ENCODE results near the gene KLHL25.
A peak's percentile ranks its signal among the peaks of the same experiment; 100 is the strongest.

The KLHL25 gene

DNA sequence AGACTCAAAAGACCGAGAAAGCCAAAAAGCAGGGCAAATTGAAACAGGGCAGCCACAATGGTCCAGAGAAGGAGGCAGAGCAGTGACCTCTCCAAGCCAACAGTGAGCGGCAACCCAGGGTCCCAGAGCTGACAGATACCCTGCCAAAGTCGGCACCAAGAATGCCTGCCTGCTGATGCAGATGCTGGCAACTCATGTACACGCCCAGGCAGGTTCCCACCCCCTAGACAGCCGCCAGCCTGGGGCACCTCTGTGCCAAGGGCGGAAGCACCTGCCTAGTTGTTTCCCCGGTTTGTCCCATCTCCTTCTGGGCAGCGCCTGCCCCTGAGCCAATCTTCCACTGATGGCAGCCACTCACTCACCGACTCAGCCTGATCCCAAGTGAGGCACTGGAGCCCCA is 22.1 kb downstream of the KLHL25 start:
- peak in 1 of 2 experiments; percentile 51 for DNase-seq

DNA sequence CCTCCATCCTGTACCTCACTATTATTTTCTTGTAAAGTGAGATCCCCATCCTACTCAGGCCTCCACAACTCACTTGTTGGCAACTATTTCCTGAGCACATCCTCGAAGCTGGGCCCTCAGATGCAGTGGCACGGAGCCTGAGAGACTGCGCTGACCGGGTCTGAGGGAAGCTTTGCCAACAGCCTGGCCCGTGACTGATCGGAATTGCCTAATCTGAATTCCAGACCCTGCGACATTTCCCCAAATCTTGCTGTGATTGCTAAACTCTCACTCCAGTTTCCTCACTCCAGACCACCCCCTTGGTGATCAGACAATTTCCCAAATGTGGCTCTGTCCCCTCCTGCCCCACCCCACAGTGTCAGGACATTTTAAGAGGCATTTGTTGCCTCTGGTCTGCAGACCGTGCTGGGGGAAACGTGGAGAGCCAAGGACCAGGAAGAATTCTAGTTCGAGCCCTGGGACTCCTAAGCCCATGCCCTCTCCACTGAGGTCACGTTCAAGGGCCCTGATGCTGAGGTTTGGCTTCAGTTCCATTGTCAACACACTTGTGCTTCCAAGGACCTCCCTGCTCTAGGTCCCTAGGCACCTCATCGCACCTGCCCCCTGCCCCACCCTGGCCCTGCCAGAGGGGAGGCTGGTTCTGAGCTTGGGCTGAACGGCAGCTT is 22.8 kb downstream of the KLHL25 start:
- DNase-seq = no peak

DNA sequence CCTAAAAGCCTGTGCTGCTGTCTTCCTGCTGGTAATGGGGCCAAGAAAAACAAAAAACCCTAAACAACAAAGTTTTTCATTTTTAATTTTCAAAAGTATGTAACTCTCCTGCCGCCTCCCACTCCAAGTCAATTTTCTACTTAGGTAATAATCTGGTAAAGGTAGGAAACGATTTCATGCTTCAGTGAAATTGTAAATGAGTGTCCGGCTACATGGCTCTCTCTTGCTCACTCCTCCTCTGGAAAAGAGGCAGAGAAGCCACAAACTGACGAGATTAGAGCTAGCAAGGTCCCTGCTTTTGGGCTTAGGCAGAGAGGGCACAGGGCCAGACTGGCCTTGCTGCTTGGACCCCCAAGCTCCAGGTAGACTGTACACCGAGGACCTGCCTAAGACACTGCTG is 23.5 kb downstream of the KLHL25 start:
- DNase-seq = no peak

DNA sequence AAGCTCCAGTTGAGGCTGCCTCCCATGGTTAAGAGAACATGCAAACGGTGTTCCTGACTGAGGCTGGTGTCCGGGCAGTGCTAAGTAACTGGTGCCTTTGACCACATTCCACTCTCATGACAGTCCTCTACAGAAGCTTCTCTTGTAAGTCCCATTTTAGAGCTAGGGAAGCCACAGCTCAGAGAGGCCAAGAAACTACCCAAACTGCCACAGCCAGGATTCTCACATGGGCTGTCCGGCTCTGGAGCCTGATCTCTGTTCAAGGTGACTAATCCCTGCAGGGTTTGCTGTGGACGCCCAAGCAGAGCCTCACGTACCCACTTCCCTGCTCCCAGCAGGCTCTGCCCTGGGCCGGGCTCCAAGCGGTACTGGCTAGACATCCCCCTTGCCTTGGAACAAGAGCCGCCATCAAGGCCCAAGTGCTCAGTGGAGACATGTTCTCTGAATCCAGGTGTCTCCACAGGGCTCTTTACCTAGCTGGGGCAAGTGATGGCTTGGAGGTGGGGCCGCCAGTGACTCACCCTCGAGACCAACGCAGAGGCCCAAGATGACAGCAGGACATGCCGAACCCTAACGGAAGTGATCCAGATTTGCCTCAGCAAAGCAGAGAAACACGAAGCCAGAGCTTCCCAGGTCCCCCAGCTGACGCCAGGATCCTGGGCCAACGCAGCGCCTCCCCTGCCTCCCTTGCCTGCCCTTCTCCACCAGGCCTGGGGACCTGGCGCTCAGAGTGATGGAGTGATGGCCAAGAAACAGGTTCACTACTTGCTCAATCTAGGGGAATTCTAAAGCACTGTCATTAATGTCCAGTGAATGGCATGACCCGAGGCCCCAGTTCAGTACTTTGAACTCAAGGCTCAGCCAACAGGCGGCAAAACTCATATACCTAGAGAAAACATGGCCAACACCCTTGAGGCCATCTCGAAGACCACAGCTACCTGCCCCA is 24.4 kb downstream of the KLHL25 start:
- no peak for DNase-seq

DNA sequence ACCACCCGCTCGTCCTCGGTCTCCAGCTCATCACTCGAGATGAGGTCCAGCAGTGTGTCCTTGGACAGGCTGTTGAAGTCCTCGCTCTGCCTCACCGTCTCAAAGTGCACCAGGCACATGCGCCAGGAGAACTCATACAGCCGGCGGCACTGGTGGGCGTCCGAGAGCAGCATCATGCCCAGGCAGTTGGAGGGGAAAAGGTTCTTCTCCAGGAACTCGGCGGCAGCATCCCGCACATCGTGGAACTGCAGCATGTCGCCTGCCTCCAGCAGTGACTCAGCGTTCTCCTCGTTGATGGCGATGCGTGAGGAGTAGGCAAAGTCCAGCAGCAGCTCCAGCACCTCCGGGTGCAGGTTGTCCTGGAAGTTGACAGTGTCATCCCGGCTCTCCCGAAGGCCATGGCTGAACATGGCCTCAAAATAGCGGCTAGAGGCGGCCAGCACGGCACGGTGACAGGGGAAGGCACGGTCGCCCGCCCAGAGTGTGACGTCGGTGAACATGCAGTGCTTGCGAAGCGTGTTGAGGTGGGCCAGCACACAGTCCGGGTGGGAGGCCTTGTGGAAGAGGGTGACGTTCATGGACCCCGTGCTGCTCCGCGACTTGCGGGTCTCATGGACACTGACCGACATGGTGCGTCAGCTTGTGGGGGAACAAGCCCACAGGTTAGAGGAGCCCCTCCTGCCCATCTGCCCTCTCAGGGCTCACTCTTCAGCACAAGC is 25.4 kb downstream of the KLHL25 start:
- no peak for DNase-seq

DNA sequence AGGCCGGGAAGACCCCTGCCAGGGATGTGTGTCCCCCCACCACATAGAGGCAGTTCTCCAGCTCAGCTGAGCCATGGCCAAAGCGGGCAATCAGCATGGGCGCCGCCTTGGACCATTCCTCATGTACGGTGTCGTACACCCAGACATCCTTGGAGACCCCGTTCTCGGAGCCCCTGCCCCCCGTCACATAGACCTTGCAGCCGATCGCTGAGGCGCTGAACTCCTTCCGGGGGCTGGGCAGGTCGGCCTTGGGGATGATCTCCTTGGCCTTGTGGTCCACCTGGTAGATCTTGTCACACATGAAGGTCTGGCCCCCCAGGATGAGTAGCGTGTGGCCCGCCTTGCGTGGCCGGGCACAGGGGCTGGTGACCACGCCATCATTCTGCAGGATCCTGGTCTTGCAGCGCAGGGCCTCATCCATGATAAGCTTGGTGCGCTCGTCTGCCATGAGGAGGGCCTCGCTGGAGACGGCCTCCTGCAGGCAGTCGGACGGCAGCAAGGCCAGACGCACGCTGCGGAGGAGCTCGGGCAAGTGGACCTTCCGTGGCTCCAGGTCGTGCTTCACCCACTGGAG is 26.0 kb downstream of the KLHL25 start:
- DNase-seq = no peak

DNA sequence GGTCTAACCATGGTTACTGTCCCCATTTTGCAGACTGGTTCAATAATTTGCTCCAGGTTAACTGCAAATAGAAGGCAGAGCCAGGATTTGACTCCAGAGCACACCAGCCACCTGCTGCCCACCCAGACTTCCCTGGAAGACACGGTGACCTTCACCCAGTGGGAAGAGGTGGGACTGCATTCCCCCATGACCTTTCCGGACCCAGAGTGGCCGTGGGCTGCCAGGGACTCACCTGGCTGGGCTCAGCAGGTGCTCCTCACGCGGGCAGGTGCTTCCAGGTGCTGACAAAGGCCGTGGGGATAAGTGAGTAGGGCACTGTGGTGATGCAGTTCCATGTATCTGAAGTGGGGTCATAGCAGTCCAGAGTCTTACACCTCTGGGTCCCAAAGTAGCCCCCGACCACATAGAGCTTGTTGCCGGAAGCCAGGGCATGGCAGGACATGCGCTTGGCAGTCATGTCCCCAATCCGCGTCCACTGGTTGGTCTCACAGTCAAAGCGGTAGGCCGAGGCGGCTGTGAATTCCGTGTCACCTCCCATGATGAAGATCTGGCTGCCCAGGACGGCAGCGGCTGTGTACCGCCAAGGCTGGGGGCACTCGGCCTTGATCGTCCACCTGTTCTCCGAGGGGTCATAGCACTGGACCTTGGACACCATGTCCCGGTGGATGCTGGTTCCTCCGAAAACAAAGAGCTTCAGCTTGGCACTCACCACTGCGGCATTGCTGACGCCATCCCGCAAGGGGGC is 26.8 kb downstream of the KLHL25 start:
- DNase-seq = no peak

DNA sequence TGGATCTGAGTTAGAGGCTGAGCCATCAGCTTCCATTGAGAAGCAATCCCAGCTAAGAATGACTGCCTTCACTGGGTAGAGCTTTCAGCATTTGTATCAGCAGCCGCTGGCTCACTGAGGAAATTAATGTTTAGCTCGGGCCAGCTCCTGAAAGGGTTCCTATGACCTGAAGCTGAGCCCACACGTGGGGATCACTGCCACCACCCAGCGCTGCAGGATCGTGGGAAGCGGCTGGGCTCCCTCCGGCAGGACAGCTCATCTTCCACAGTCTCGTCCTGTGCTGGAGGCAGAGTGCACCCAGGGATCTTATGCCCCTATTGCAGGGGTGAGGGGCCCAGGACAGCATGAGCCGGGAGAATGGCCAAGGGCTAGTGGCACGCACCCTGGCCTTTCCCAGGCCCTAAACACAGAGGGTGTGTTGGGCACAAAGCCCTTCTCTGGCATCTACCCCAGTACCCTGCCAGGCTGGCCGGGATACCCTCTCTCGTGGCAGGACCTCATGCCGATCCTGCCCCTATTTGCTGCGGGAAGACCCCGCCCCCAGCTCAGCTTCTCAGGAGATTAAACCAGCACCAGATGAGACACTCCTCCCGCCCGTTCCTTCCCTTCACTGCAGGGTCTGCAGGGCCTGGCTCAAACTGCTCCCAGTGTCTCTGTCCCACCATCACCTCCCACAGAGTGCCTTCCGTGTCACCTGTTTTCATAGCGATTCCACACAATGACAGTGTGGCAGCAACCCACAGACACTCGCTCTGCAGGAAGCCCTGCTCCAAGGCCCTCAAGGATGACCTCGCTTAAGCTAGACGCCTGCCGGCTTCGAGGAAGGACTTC is 28.5 kb downstream of the KLHL25 start:
- no peak for DNase-seq

DNA sequence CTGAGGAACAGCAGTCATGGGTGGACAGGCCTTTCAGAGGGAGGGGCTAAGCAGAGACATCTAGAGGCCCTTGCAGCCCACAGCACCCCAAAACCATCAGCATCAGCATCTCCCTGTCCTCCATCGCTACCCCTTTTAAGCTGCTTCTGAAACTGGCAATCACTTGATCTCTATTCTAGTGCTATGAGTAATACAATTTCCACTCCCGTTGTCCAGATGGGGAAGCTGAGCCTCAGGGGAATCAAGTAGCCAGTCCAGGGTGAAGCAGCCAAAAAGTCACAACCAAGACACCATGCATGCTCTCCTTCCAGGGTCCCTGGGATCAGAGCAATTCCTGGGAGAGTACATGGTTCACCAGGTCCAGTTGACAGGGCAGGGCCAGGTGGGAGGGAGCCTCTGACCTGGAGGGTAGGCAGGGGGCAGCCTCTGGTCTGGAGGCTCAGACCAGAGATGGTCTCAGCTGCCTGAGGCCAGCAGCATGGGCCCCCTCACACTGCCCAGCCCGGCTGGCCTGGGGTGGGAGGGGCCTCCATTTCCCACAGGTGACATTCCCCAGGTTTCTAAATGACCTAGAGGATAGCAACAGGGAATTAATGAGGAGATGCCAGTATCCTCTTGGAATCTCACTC is 30.0 kb downstream of the KLHL25 start:
- DNase-seq = no peak

DNA sequence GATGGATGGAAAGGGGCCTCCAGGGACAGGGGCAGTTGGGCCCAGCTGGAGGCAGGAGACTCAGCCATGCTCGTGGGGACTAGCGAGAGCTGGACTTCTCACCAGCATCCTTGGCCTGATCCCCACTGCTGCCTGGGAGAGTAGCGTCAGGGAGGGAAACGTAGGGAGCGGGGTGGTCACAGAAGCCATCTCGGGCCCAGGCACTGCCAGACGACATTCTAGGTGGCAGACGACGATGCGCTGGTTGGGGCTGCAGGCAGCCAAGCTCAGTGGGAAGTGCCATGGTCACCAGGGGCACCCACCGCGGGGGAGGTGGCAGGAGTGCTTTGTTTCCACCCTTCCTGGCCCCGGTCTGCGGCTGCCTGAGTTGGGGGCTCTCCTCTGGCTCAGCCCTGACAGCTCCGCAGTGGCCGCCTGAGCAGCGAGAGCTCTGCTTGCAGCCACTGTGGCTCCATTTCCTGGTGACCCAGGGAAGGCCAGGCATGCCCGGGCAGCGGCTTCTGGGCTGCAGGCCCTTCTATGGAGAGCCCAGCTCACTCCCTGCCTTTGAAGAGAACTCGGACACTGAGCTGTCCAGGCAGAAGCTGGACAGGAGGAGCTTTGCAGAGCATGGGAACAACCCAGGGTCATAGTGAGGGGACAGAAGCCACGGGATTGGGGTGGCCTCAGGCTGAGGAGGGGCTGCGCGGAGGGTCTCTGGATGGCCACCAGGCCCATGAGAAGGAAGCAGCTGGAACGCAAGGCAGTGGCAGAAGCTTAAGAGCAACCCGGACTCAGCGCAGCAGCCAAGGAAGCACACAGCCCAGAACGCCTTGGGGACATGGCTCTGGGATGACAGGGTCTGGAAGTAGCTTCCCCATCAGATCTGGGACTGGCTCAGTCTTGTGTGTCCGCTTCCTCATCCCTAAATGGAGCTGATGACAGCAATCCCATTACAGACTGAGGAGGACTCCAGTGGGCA is 30.8 kb downstream of the KLHL25 start:
- no peak for DNase-seq

DNA sequence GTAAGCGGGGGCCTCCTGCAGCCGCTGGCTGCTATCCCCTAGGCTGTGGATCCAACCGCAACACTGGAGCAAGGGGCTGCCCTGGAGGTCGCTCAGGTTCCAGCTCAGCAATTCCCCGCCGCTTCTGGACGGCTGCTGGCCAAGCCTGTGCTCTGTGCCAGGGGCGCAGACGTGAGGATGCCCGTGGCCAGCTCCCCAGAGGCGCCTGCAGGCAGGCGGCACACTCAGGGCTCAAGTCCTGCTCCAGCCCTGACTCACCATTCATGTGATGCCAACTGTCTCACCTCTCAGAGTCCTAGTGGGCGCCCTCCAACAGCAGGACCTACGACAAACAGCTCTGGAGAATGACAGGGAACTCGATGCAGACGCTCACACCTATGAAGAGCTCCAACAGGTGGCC is 31.6 kb downstream of the KLHL25 start:
- no peak for DNase-seq

DNA sequence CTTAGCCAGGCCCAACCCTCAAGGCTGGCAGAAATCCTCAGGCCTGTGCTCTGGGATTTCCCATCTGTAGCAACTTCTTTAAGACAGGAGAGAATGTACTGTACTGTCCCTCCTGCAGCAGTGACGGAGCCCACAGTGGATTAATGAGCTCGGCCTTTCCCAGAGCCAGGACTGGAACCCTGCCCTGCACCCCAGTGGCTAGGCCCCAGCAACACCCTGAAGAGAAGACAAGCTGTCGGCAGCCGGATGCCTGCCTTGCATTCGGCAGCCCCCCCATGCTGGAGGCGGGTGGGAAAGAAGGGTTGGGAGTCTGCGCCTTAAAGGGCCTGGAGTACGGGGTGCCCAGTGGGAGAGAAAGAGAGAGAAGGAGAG is 32.0 kb downstream of the KLHL25 start:
- DNase-seq = no peak

DNA sequence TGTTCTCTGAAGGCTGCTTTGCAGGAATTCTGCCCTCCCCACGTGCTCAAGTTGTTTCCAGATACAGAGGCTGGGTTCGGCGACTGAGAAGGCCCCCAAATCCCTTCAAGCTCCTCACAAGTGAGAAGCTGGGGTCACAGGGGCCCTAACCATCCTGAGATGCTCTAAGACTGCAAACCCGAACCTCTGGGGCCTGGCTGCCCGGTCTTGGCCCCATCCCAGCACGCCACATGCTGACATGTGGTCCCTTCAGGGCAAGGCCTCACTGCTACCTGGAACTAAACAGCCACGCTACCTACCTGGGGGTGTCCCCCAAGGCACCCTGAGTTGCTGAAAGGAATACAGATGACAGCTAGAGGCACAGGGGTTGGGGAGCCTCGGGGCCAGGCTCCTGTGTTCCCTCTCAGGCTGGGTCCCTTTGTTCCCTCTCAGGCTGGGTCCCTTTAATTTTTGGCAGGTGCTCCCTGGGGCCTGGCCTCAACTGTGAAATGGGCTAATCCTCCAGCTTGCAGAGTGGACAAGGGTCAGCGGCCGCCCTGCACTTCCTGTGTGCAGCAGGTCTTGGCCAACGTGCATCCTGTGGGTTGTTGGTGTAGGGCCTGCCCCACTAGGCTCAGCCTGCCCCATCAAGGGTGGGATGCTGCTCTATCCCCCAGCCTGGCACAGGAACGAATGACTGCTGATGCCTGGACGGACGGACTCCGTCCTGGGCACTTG is 32.5 kb downstream of the KLHL25 start:
- no peak for DNase-seq

DNA sequence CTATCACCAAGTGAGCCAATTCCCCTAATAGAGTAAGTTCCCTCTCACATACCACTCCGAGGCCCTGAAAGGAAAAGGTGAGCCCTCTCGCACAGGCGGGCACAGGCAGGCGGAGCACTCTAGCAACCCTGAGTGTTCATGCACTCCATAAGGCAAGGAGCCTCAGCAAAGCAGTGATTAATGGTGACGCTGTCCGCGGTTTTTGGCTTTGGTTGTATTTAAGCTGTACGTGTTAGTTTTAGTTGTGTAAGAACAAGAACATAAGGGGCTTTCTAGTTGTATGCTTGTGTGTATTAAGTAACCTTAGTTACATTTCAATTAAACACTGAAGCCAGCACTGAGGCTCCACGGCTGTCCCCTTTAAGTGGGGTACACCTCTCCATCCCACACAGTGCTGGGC is 33.1 kb downstream of the KLHL25 start:
- DNase-seq = no peak

DNA sequence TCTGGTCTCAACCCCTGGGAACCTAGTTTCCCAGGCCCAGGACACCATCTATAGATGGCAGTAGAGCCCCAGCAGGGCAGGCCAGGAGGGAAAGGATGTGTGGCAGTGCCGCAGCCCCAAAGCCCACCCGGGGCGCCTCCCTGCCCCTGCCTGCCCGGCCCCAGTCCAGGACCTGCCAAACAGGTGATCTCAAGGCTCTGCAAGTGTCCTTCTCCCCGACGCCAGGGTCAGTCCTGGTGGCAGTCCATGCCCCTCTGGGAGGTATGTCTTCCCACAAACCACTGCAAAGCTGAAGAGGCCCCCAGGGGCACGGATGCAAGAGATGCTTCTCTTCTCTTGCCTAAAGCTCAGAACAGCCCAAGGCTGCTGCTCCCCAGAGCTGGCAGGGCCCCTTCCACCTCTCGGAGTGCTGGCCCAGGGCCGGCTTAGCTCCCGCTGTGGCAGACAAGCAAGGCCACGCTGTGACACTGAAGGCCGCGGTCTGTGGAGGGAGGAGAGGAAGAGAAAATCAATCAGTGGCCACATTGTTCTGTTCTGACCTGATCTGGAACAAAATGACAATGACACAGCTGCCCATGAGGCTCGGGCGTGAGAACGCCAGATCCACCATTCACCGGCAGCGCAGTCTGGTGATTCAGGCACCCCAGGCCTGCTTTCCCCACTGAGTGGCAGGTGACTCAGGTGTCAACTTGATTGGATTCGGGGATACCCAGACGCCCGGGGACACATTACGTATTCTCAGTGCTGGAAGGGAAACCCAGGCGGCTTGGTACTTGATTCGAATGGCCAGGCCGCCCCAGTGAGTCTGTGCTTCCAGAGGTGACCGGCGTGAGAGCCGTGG is 34.0 kb downstream of the KLHL25 start:
- no peak for DNase-seq

DNA sequence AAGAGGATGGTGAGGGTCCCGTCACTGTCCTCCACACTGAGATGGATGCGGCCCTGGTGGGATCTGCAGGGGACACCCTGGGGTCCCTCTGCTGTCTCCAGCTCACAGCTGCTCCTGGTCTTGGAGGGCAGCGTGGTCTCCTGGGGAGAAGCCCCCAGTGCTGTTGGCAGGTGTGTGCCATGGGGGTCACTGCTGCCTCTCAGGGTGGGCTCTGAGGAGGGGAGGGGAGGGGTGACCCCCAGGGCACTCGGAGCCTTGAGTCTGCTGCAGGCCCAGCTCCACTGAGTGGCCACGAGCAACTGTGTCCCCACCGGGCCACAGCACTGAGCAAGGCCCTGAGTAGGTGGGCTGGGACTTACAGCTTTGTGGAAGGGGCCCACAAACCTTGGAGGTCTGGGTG is 34.7 kb downstream of the KLHL25 start:
- DNase-seq = no peak

DNA sequence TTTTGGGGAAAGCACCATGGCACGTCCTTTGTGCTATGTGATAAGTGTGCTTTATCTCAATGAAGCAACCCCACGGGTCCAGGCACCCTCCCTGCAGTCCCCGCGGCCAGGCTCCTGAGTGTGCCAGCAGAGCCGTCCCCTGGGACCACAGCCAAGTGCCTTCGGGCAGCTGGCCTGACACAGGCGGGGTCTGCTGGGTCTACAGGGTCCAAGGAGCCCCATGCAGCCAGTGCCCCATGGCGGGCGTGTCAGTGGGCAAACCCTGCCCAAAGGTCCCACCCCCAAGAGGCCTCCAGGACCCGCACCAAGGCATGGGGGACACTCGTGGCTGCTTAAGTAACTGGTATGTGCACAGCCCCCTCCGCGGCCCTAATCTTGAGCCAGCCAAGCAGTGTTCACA is 35.3 kb downstream of the KLHL25 start:
- DNase-seq = no peak

DNA sequence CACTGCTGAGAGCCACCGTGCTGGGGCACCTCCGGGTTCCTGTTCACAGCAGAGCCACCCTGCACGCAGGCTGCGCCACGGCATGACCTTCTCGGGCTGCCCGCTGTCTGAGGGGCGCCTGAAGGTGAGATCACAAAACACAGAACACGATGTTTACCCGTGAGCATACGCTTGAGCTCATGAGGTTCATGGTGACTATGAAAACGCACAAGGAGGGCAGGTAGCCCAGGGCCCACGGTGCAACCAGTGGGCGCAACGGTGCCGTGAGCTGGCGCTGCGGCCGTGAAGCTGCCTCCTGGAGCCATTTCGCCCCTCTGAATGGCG is 36.1 kb downstream of the KLHL25 start:
- DNase-seq = no peak
